GM12878 (cell line): Measurements from ENCODE around the gene PRRX1. TPM values are rescaled to one million over a fixed set of nuclear protein-coding genes. Genes with fewer than 3 reads are reported as not detected.

Experiments
- ATAC-seq: fragments of 200-7000 bp; cut with Tn5 transposase; 3 replicates; pipeline ENCODE4 v1.9.1; 2020; ENCODE audit warnings: mild to moderate bottlenecking, moderate library complexity
- BruUV-seq: library from RNA; stranded (reverse); fragments of 400-500 nt; replicated peaks from 2 replicates; lab custom pipeline; 2021; lab: Mats Ljungman, UMichigan
- CTCF ChIA-PET: fragments of 300-600 bp; sonication (Branson Sonifier 250); formaldehyde crosslinking; extraction: SDS; loops from one replicate; lab custom pipeline; 2021; ENCODE audit warnings: inconsistent platforms; lab: Yijun Ruan, JAX
- POLR2A ChIA-PET: fragments of 350-600 bp; formaldehyde crosslinking; extraction: SDS; loops from one replicate; lab custom pipeline; 2021; ENCODE audit warnings: inconsistent platforms; lab: Charles Lee
- RAD21 ChIA-PET: fragments of 300-600 bp; sonication (Branson Sonifier 250); formaldehyde crosslinking; loops from one replicate; lab custom pipeline; 2023; ENCODE audit warnings: antibody characterized with exemption; ENCODE audit not compliant: unreplicated experiment; lab: Charles Lee
- SMC1A ChIA-PET: fragments of 300-600 bp; sonication (Branson Sonifier 250); formaldehyde crosslinking; loops from one replicate; lab custom pipeline; 2023; ENCODE audit not compliant: unreplicated experiment, uncharacterized antibody; lab: Charles Lee
- DNase-seq: peaks from one replicate; pipeline ENCODE4 v3.0.0-alpha.2; 2011; ENCODE audit warnings: low read depth, low spot score
- FAIRE-seq: peaks from 3 replicates; lab custom pipeline; 2011; peaks lifted over from hg19 to GRCh38; lab: Jason Lieb, UNC
- H2AFZ ChIP-seq: 2 replicates; pipeline ENCODE4 v1.6.0; 2011; ENCODE audit warnings: low read depth, low read length, control low read depth; ENCODE audit not compliant: control insufficient read depth
- H3K27ac ChIP-seq: 2 replicates; pipeline ENCODE4 v1.5.1; 2011; ENCODE audit warnings: control low read depth; ENCODE audit not compliant: control insufficient read depth, insufficient read depth
- H3K27me3 ChIP-seq, 2 experiments: replicated peaks in 1 of 2; 2 replicates each; pipeline versions ENCODE4 v1.6.0 to v1.6.1; 2011; ENCODE audit warnings: low read length in 1 of 2; ENCODE audit not compliant: control insufficient read depth in 2 of 2, insufficient read depth in 2 of 2
- H3K36me3 ChIP-seq, 2 experiments: 2 replicates each; pipeline ENCODE4 v1.5.1; 2011; ENCODE audit warnings: low read length in 1 of 2; ENCODE audit not compliant: control insufficient read depth in 2 of 2, insufficient read depth in 2 of 2
- H3K4me1 ChIP-seq: 2 replicates; pipeline ENCODE4 v1.6.1; 2011; ENCODE audit warnings: mild to moderate bottlenecking, low read length, moderate library complexity, mixed read lengths; ENCODE audit not compliant: control insufficient read depth, insufficient read depth
- H3K4me2 ChIP-seq: 2 replicates; pipeline ENCODE4 v1.6.0; 2011; ENCODE audit warnings: control low read depth; ENCODE audit not compliant: control insufficient read depth, insufficient read depth
- H3K4me3 ChIP-seq: fragments of 200-600 bp; sonication (generic); 2 replicates; pipeline ENCODE4 v1.5.1; 2016
- H3K79me2 ChIP-seq: 2 replicates; pipeline ENCODE4 v1.6.0; 2011; ENCODE audit warnings: low read length; ENCODE audit not compliant: control insufficient read depth, insufficient read depth
- H3K9ac ChIP-seq: 2 replicates; pipeline ENCODE4 v1.8.0; 2011; ENCODE audit warnings: low read length, control low read depth, mixed read lengths; ENCODE audit not compliant: control insufficient read depth, insufficient read depth
- H3K9me3 ChIP-seq: replicated peaks from 3 replicates; pipeline ENCODE4 v1.5.1; 2011; ENCODE audit warnings: mild to moderate bottlenecking, low read length; ENCODE audit not compliant: control insufficient read depth, insufficient read depth
- H4K20me1 ChIP-seq: 2 replicates; pipeline ENCODE4 v1.6.0; 2011; ENCODE audit not compliant: control insufficient read depth, insufficient read depth
- ASH2L ChIP-seq: fragments of 300-600, 200-600 bp; sonication (generic); IDR thresholded peaks from 2 replicates; pipeline ENCODE4 v1.6.1; 2017; ENCODE audit warnings: low read depth, mild to moderate bottlenecking, borderline replicate concordance
- BACH1 ChIP-seq: fragments of 450-650 bp; IDR thresholded peaks from 2 replicates; pipeline ENCODE4 v1.6.1; 2017; ENCODE audit warnings: mild to moderate bottlenecking, borderline replicate concordance
- CREM ChIP-seq: IDR thresholded peaks from 2 replicates; pipeline ENCODE4 v1.6.1; 2014; ENCODE audit warnings: antibody characterized with exemption, low read depth
- CUX1 ChIP-seq: IDR thresholded peaks from 2 replicates; pipeline ENCODE4 v1.6.1; 2012; ENCODE audit warnings: improper control_type of control experiment, low read depth, low read length; ENCODE audit not compliant: insufficient replicate concordance
- IRF3 ChIP-seq: fragments of 450-650 bp; IDR thresholded peaks from 2 replicates; pipeline ENCODE4 v1.6.1; 2014; ENCODE audit warnings: mild to moderate bottlenecking
- IRF4 ChIP-seq: IDR thresholded peaks from 2 replicates; pipeline ENCODE4 v1.6.1; 2011; ENCODE audit warnings: low read depth, low read length
- NR2F1 ChIP-seq: fragments of 450-650 bp; conservative IDR thresholded peaks from 2 replicates; pipeline ENCODE4 v1.6.1; 2017; ENCODE audit warnings: mild to moderate bottlenecking
- STAT3 ChIP-seq: IDR thresholded peaks from 2 replicates; pipeline ENCODE4 v1.6.1; 2011; ENCODE audit warnings: low read depth, low read length, improper control_type of control experiment
- SUPT20H ChIP-seq: IDR thresholded peaks from 2 replicates; pipeline ENCODE4 v1.6.1; 2011; ENCODE audit warnings: low read depth, mild to moderate bottlenecking, low read length, moderate library complexity, borderline replicate concordance; ENCODE audit not compliant: control insufficient read depth
- TARDBP ChIP-seq: IDR thresholded peaks from 2 replicates; pipeline ENCODE4 v1.6.1; 2016; ENCODE audit warnings: borderline replicate concordance
- TBL1XR1 ChIP-seq: IDR thresholded peaks from 2 replicates; pipeline ENCODE4 v1.6.1; 2012; ENCODE audit warnings: low read depth, low read length, improper control_type of control experiment
- WRNIP1 ChIP-seq: IDR thresholded peaks from 2 replicates; pipeline ENCODE4 v1.6.1; 2011; ENCODE audit warnings: low read depth, low read length, improper control_type of control experiment, borderline replicate concordance
- in situ Hi-C: fragments of 300-500 bp; cut with MboI; formaldehyde crosslinking; loops from 9 replicates; pipeline ENCODE4 v1.14.3; 2018; ENCODE audit warnings: mixed read lengths
- intact Hi-C: fragments of 100-400 bp; cut with micrococcal nuclease; formaldehyde crosslinking; loops from one replicate; pipeline ENCODE4 v1.14.2; 2022; ENCODE audit not compliant: unreplicated experiment
- polyA plus RNA-seq, 11 experiments: library from polyadenylated mRNA; depleted of rRNA in 4 of 11; unstranded in 6 of 11; stranded (reverse) in 5 of 11; fragments of >200 nt; fragmentation: Nextera tagmentation in 4 of 11; fragmentation: Illumina TruSeq in 1 of 11; extraction: Ambion mirVana in 4 of 11; extraction: Trizol in 1 of 11; gene quantifications; 1 replicate in 1 of 11; 2 replicates in 10 of 11; pipeline versions ENCODE4 v1.2.1 to v1.2.3, GENCODE V29; 2011 to 2016; ENCODE audit warnings: inconsistent platforms in 2 of 11, missing spikeins in 2 of 11, low read depth in 1 of 11
- total RNA-seq, 4 experiments: library from RNA; depleted of rRNA in 3 of 4; stranded (reverse); fragments of >200 nt in 3 of 4; fragmentation: Illumina TruSeq in 1 of 4; extraction: Trizol in 1 of 4; gene quantifications; 2 replicates each; pipeline versions ENCODE4 v1.2.1 to v1.2.3, GENCODE V29; 2013 to 2021

PRRX1 gene
- total and polyA plus RNA-seq, 10 of the 15 experiments (the other 5 are each of a cell fraction or from before 2014, with no cell fraction given), result 0.42 to 64.6 (median 1.5) TPM

DNA sequence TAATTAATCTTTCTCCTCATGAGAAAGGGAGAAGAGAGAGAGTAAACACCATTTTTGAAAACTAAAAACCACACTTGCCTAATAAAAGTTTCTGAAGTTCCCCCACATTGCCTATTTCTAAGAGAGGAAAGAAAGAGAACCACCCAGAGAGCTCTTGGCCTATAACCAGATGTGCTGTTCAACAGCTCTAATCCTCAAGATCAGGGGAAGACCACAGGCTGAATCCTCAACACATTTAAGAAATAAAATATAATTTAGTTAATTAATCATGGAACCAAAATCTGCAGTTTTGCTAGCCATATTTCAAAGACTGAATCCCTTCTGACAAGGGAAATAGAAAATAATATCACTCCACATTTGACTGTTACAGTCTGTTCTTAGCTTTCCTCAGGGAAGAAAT, 11.9 kb downstream of the PRRX1 start:
- Histone ChIP-seq H3K4me3 (no peak overlapping the region), H3K4me2 (no peak overlapping the region), H4K20me1 (no peaks in the 10 kb centered on the region), H3K27me3 (no peaks in the 10 kb centered on the region; a peak in 2 of 4 replicates), H3K36me3 (no peaks in the 10 kb centered on the region), H3K9me3 (no peaks in the 10 kb centered on the region), H3K9ac (no peak overlapping the region), H3K27ac (no peak overlapping the region), H2AFZ (no peak overlapping the region)
- intact Hi-C loops, result no loop called here
- ATAC-seq, result no peak
- SMC1A ChIA-PET, result interaction anchor here (0.6 to 5.5 kb wide), 17 partner anchors 9 to 795 kb away, joined by 3 to 128 read pairs (median 3); partner anchors contain the start of gene SCYL3
- POLR2A ChIA-PET, result interaction anchor here (0.7 to 2.9 kb wide), 7 partner anchors 10 to 134 kb away, joined by 3 to 20 read pairs (median 4); no protein-coding TSS in a partner anchor
- CTCF ChIA-PET, result interaction anchor here (0.7 to 5.8 kb wide), 13 partner anchors 9 to 809 kb away, joined by 3 to 152 read pairs (median 4); partner anchors contain the start of genes PRRC2C and PRRX1
- RAD21 ChIA-PET, result interaction anchor here (0.6 to 5.2 kb wide), 11 partner anchors 9 to 785 kb away, joined by 3 to 71 read pairs (median 4); partner anchors contain the start of gene FMO4
- in situ Hi-C loops, result loop anchor here (10.0 kb wide), 1 partner anchor 751 kb away; no protein-coding TSS in a partner anchor
- TF ChIP-seq TARDBP (no peak), ASH2L (no peak), BACH1 (no peak), TBL1XR1 (no peak), NR2F1 (no peak), IRF4 (no peak), WRNIP1 (no peak), IRF3 (no peak), STAT3 (no peak), CUX1 (no peak), SUPT20H (no peak), CREM (no peak)
- TF ChIP-seq, all 136 proteins: peak for 0
- BruUV-seq, result no TSS peak
- FAIRE-seq (no peak), DNase-seq (no peak)
- no peaks in the 10 kb centered on the region for H3K79me2 ChIP-seq
- H3K4me1 ChIP-seq, result no peaks in the 10 kb centered on the region
